Measurements from ENCODE around the gene ADAMTS12.

DNA sequence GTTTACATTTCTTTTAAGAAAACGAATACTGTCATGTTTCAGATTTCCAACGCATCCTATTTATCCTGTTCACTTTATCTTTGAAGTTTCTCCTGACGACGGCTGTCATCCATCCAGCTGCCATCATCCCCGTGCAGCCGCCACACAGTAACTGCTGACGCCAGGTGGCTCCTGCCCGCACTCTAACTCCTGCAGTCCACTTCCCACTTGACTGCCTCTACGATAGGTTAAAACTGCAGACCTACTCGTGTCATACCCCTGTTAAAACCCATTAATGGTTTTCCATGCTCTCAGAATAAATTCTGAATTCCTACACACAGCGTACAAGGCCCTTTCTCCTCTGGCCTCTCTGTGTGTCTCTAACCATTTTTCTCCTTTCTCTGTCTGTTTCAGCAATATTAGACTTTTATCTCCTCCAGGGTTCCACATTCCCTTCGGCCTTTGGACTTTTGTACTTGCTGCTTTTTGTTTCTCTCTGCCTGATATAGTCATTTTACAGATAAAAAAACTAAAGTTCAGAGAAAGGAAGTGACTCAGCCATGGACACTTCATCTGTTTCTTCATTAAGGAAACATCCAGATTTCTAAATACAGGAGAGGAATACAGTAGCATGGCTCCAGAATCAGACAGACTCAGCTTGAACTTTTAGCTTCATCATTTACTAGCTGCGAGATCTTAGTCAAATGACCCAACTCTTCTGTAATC lies 84.9 kb downstream of the ADAMTS12 start:
- TF ChIP-seq, protein P1, sequence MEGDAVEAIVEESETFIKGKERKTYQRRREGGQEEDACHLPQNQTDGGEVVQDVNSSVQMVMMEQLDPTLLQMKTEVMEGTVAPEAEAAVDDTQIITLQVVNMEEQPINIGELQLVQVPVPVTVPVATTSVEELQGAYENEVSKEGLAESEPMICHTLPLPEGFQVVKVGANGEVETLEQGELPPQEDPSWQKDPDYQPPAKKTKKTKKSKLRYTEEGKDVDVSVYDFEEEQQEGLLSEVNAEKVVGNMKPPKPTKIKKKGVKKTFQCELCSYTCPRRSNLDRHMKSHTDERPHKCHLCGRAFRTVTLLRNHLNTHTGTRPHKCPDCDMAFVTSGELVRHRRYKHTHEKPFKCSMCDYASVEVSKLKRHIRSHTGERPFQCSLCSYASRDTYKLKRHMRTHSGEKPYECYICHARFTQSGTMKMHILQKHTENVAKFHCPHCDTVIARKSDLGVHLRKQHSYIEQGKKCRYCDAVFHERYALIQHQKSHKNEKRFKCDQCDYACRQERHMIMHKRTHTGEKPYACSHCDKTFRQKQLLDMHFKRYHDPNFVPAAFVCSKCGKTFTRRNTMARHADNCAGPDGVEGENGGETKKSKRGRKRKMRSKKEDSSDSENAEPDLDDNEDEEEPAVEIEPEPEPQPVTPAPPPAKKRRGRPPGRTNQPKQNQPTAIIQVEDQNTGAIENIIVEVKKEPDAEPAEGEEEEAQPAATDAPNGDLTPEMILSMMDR (IDR thresholded peaks at IDR 0.05) = no peak
- TF ChIP-seq ZFX (IDR thresholded peaks at IDR 0.05; ENCODE audit: borderline replicate concordance) = no peak
